Fibroblast of skin of right biceps (primary cell): Measurements from ENCODE around the gene MSI2.

Experiments
- DNase-seq: peaks from one replicate; pipeline ENCODE4 v3.0.0-alpha.2; 2013

The MSI2 gene

GRCh38 chr17:57550016-57550415 lies 293.7 kb downstream of the MSI2 start:
- no peak for DNase-seq

GRCh38 chr17:57550668-57551315 lies 294.5 kb downstream of the MSI2 start:
- DNase-seq = no peak

GRCh38 chr17:57551321-57552079 lies 295.2 kb downstream of the MSI2 start:
- no peak for DNase-seq

- peak; percentile 16 for DNase-seq
These were observed 295.8 kb downstream of the MSI2 start for GRCh38 chr17:57552114-57552624.

- DNase-seq = peak; percentile 33
These were observed 297.2 kb downstream of the MSI2 start for GRCh38 chr17:57553526-57553925.

- DNase-seq = peak; percentile 52
These were observed 297.9 kb downstream of the MSI2 start for GRCh38 chr17:57553991-57554825.

GRCh38 chr17:57554826-57555635 lies 298.7 kb downstream of the MSI2 start:
- DNase-seq = no peak

GRCh38 chr17:57555636-57556175 lies 299.4 kb downstream of the MSI2 start:
- DNase-seq = no peak

- DNase-seq = no peak
These were observed 300.0 kb downstream of the MSI2 start for GRCh38 chr17:57556320-57556719.

GRCh38 chr17:57556977-57557376 lies 300.7 kb downstream of the MSI2 start:
- no peak for DNase-seq

GRCh38 chr17:57557416-57557815 lies 301.1 kb downstream of the MSI2 start:
- no peak for DNase-seq

GRCh38 chr17:57557834-57558681 lies 301.7 kb downstream of the MSI2 start:
- DNase-seq = peak; percentile 81

- no peak for DNase-seq
These were observed 302.9 kb downstream of the MSI2 start for GRCh38 chr17:57559226-57559625.

- DNase-seq = peak; percentile 23
These were observed 303.5 kb downstream of the MSI2 start for GRCh38 chr17:57559634-57560318.

- DNase-seq = no peak
These were observed 304.0 kb downstream of the MSI2 start for GRCh38 chr17:57560319-57560705.

- no peak for DNase-seq
These were observed 304.9 kb downstream of the MSI2 start for GRCh38 chr17:57561072-57561861.

- no peak for DNase-seq
These were observed 305.9 kb downstream of the MSI2 start for GRCh38 chr17:57562184-57562698.

- no peak for DNase-seq
These were observed 307.6 kb downstream of the MSI2 start for GRCh38 chr17:57563958-57564357.

GRCh38 chr17:57565176-57565575 lies 308.9 kb downstream of the MSI2 start:
- DNase-seq = no peak

GRCh38 chr17:57566721-57567120 lies 310.4 kb downstream of the MSI2 start:
- DNase-seq = no peak
